ENCODE measurements around the gene ROR2.
A peak's percentile ranks its signal among the peaks of the same experiment; 100 is the strongest.
"Not testable (repeated sequence)": the region's sequence is repeated elsewhere in the genome, so short reads cannot be mapped to it uniquely, and the experiment has no call there.

The ROR2 gene

DNA sequence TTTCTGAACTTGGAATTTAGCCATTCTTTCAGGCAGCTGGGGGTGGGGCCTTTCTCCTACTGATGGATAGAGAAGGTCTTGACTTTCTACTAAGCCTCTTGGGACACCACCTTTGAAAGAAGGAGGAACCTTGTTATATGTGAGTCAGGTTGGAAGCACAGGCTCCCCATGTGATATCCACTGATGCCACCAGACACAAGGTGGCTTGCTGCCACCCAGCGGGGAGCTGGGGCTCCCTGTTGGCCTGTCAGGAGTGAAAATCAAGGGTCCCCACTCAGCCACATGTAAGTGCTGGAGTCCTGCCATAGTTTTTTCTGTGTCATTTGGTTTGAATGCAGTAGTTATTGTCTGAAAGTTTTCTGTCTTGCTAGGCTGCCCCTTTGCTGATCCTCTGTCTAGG is 274.0 kb downstream of the ROR2 start:
- DNase-seq = no peak

- DNase-seq = no peak
Measured at GRCh38 chr9:91664663-91665062, 285.4 kb downstream of the ROR2 start.

DNA sequence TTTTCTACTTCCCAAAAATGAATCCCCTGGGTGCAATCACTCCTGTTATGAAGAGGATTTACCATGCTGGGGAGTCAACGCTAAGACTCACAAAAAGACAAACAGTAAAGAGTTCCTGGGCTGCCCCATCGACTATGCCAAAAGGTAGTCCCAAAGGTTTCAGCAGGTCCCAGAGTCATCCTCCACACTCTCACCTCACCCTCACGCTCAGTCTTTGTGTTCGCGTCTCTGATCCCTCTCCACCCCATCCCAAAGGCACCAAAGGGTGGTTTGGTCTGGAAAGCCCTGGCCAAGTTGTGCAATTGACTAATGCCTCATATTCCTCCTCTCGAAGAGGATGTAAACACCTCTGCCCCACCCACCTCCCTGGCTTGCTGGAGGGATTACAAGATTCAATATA is 286.2 kb downstream of the ROR2 start:
- DNase-seq = no peak

DNA sequence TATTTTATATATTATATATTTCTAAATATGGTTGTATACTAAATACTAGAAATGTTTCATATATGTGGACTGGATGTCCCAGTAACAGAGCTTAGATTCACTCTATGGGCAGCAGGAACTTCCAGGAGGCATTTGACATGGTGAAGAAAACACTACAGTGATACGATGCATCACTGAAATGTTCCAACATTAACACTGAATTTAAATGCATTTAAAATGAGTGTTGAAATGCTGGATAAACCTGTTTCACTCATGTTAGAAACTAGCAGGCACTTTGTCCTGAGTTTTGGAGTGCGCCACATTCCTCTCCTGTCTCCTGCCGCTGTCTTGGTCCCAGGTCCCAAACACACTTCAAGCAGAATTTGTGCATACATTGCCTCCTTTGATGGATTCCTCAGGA is 288.6 kb downstream of the ROR2 start:
- no peak for DNase-seq

- no peak for DNase-seq
Measured at GRCh38 chr9:91660521-91660920, 289.5 kb downstream of the ROR2 start.

- DNase-seq = peak; percentile 54
Measured at GRCh38 chr9:91659529-91660495, 290.2 kb downstream of the ROR2 start.

GRCh38 chr9:91658513-91659105 is 291.4 kb downstream of the ROR2 start:
- peak; percentile 7 for DNase-seq

GRCh38 chr9:91657501-91657900 is 292.5 kb downstream of the ROR2 start:
- DNase-seq = no peak

GRCh38 chr9:91655658-91656057 is 294.4 kb downstream of the ROR2 start:
- no peak for DNase-seq

DNA sequence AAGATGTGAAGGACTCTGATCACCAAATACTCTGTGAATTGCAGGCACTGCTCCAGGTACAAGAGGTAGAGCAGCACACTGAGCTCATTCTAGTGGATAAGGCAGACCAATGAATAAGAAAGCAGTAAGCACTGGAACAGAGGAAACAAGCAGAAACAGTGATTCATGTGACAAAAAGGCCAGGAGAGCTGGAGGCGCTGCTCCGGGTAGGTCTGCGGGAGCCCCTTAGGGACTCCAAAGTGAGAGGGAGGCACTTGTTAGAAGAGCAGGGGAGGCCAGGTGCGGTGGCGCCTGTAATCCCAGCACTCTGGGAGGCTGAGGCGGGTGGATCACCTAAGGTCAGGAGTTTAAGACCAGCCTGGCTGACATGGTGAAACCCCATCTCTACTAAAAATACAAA is 294.8 kb downstream of the ROR2 start:
- no peak for DNase-seq

DNA sequence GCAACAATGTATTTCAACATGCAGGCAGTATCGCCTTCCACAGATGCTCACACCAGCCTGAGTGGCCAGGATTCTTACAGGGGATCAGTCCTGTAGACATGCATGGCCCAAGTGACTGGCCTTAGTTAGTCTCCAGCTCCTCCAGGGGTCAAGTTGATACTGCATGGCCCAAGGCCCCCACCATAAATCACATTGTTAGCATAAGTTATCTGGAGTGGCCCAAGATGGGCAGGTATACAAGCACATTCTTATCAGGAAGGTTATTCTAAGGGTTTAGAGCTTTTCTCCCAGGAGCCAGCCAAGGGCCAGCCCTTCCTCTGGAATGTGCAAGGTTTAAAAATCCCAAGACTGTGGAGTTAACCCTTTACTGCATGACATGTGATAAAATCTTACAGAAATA is 295.5 kb downstream of the ROR2 start:
- no peak for DNase-seq

GRCh38 chr9:91647371-91647770 is 302.7 kb downstream of the ROR2 start:
- no peak for DNase-seq

- DNase-seq = no peak
Measured at GRCh38 chr9:91646702-91647101, 303.3 kb downstream of the ROR2 start.

DNA sequence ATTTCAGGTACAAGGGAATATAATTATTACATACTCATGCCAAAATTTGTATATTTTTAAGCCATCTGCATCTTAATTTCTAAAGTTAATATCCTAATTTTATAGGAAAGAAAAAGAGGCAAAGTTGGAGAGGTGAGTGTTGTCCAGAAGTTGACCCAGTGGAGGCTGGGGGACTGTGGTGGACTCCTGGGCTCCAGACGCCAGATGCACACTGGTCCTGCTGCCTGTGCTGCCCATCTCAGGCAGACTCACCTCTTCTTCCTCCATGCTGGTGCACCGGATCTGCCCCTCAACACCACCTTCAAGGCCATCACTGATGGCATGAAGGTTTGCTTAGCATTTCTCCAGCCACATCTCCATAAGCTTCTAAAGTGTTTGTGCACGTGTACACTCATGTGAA is 305.6 kb downstream of the ROR2 start:
- DNase-seq = no peak

- no peak for DNase-seq
Measured at GRCh38 chr9:91643481-91644077, 306.4 kb downstream of the ROR2 start.

DNA sequence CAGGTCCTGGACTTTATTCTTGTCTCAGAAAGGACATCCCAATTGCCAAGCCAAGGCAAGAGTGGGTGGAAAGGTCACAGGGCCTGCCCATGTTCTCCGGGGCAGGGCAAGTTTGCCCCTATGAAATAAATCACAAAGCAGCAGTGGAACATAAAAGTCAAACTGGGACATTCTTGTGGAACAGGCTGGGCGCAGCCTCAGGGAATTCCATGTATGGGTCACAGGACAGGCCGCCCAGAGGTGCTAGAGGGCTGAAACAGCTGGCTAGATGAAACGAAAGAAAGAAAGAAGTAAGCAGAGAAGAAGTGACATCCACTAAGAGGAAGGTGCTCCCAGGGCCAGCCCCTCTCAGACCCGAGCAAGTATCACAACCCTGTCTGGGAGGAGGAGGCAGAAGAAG is 307.3 kb downstream of the ROR2 start:
- no peak for DNase-seq

GRCh38 chr9:91640428-91640827 is 309.6 kb downstream of the ROR2 start:
- no peak for DNase-seq

- DNase-seq = no peak
Measured at GRCh38 chr9:91639054-91639453, 311.0 kb downstream of the ROR2 start.

- DNase-seq = not testable (repeated sequence)
Measured at GRCh38 chr9:91634832-91635231, 315.2 kb downstream of the ROR2 start.

DNA sequence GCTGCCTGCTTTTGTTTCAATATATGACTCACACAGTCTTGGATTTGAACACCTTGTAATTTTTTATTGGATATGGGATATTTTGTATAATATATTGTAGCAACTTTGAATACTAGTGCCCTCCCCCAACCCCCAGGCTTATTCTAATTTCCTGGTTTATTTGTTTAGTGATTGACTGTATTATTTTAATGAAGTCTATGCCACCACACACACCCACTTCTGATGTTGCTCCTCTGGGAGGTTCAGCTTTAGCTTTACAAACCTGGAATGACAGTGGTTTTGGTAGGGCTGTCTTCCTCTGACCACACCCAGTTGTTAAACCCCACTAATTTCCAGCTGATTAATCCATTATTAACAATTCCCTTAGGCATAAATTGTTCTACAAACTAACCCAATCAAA is 320.3 kb downstream of the ROR2 start:
- DNase-seq = no peak

GRCh38 chr9:91628892-91629291 is 321.1 kb downstream of the ROR2 start:
- DNase-seq = no peak

GRCh38 chr9:91625331-91625730 is 324.7 kb downstream of the ROR2 start:
- no peak for DNase-seq

DNA sequence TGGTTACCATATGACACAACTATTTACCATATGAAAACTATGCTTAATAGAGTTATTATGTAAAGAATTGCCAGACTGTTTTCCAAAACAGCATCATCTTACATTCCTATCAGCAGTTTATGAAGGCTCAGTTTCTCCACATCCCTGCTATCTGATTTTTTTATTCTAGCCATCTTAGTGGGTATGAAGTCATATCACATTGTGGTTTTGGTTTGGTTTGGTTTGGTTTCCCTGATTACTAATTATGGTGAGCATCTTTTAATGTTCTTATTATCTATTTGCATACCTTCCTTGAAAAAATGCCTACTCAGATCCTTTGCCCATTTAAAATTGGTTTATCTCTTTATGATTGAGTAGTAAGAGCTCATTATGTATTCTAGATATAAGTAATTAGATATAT is 327.0 kb downstream of the ROR2 start:
- DNase-seq = no peak

DNA sequence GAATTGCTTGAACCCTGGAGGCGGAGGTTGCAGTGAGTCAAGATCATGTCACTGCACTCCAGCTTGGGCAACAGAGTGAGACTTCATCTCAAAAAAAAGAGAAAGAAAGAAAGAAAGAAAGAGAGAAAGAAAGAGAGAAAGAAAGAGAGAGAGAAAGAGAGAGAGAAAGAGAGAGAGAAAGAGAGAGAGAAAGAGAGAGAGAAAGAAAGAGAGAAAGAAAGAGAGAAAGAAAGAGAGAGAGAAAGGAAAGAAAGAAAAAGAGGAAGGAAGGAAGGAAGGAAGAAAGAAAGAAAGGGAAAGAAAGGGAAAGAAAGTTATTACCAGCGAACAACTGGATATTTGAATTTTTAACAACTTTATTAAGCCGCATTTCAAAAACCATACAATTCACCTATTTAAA is 327.9 kb downstream of the ROR2 start:
- not testable (repeated sequence) for DNase-seq

Data from fibroblast of skin of scalp (primary cell).